C4-2B (cell line): ENCODE data around the gene PRMT9.
A peak's percentile ranks its signal among the peaks of the same experiment; 100 is the strongest.

Source experiments
- ZFX ChIP-seq: fragments of 450-650 bp; IDR thresholded peaks from 2 replicates; pipeline ENCODE4 v1.6.1; 2017
- TF ChIP-seq, protein P1 (sequence below): fragments of 450-650 bp; conservative IDR thresholded peaks from 2 replicates; pipeline ENCODE4 v1.5.1; 2017; ENCODE audit warnings: mild to moderate bottlenecking

DNA sequence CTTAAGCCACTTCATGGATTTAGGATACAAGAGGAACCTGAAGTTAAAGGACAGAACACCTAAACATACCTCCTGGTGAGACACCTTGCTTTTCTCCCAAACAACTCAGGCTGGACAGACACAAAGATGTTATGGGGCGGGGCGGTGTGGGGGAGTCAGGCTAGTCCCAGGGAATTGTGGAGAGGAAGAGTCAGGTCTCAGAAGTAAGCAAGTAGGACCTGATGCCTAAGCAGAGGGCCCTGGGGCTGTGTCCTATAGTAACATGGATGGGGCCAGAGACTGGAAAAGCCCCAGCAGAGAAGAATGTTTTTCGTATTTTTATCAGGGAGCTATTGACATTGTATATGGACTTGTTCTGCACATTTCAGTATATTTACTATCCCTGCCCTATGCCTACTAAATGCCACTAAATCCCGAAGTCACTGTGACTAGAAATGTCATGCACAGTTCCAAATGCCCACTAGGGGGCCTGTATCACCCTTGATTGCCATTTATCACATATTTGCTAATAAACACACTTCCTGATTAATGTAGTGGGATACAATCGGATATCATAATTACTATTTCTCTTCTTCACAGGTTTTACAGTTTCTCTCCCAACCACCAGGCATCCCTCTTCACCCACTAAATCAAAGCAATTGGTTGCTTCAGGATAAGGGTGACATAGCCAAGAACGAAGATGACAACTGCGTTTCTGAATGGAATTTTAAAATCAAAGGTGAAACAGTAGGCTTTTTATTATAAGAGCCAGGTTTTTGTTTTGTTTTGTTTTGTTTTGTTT, 24.1 kb upstream of the PRMT9 start:
- TF ChIP-seq, protein P1, sequence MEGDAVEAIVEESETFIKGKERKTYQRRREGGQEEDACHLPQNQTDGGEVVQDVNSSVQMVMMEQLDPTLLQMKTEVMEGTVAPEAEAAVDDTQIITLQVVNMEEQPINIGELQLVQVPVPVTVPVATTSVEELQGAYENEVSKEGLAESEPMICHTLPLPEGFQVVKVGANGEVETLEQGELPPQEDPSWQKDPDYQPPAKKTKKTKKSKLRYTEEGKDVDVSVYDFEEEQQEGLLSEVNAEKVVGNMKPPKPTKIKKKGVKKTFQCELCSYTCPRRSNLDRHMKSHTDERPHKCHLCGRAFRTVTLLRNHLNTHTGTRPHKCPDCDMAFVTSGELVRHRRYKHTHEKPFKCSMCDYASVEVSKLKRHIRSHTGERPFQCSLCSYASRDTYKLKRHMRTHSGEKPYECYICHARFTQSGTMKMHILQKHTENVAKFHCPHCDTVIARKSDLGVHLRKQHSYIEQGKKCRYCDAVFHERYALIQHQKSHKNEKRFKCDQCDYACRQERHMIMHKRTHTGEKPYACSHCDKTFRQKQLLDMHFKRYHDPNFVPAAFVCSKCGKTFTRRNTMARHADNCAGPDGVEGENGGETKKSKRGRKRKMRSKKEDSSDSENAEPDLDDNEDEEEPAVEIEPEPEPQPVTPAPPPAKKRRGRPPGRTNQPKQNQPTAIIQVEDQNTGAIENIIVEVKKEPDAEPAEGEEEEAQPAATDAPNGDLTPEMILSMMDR, result peak; percentile 87
- no peak for TF ChIP-seq ZFX
